ENCODE data around the gene NARF.
A peak's percentile ranks its signal among the peaks of the same experiment; 100 is the strongest.

The NARF gene

DNA sequence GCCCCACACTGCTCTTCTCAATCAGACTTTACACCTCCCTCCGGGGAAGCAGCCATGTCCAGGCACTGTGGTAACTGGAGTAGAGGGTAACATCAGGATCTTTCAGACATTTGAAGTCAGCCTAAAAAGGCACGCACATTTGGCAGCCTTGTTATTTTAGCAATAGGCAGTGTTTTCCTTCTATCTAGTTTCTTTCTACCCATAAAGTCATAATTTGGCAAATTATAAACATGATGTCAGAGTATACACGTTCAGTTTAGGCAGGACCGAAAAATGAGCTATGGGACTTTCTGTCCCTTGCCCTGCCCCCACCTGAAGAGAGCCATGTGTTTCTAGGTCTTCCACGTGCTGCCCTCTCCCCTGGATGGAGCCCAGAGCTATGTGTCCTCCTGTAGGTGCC, 21.1 kb downstream of the NARF start:
- DNase-seq: no peak

DNA sequence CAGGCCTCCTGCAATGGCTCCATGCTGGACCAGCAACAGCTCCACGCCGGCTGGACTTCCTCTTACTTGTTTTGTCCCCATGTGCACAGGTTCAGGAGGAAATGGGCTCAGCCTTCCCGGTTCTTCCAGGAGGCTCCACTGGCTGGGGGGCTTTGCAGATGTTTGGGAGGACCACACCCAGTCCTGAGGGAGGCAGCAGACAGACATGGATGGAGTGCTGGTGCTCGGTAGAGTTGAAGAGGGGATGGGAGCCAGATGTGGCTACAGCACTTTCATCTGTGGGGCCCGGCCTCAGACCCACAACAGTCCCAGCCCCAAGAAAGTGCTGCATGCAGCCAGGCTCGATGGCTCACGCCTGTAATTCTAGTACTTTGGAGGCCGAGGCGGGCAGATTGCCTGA, 21.8 kb downstream of the NARF start:
- no peak for DNase-seq

DNA sequence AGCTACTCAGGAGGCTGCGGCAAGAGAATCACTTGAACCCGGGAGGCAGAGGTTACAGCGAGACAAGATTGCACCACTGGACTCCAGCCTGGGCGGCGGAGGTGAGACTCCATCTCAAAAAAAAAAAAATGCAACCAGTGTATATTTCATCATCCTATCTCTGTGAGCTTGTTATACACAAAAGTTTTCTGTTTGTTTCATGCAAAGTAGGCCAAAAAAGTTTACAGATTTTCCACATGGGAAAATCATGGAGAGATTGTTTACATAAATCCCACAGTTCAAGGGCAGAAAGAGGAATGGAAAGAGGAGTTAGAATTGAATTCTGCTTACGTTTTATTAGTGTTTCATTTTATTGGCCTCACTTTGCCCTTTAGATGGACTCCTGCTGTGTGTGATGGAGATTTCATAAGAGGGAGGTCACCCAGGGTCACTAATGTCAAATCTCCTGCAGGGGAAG, 24.7 kb downstream of the NARF start:
- no peak for DNase-seq

DNA sequence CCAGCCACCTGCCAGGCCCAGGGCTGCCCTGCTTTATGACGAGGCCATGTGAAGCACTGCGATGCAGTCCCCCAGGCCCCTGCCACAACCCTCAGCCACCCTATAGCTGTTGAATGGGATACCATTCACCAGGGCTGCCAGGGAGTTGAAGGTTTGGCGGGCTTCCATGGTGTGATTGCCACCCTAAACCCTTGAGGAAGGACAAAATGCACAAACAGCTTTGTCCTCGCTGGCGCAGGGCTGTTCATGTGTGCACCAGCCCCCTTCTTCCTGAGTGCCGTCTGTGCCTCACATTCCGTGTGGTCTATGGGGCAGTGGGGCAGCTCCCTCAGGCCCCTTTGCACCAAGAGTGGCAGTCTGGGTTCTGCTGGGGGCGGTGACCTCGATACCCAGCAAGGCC, 25.3 kb downstream of the NARF start:
- no peak for DNase-seq

DNA sequence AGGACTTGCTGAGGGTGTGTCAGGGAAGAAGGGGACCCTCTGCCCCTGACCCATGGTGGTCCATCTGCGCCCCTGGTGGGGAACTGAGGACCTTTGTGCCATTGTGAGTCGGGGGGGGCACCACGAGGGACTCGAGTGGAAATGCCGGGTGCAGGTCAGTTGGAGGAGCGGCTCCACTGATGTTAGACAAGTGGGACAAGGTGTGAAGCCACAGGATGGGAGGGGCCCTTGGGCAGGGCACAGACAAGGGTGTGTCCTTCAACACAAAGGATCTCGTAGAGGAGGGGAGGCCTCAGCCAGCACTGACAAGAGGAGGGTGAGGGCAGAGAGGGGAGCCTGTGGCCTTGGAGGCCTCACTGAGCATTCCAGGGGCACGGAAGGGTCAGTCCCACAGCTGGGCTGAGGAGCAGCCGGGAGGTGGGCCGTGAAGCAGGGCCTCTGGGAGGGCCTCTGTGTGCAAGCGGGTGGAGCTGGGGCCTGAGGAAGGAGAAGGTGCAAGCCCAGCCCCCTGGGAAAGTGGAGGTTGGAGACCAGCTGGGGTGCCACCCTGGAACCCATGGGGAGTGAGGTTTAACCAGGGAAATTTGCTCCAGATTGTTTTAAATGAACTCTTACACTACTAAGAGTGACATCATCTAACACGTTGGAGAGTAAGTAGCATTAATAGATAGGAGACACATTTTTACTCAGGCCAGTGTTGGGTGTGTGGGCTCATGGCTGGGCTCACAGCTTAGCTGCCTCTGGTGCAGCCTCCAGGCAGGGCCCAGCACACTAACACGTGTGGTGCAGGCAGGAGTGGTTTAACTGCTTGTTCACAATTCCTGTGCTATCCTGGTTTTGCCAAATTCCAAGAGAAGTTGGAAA, 27.9 kb downstream of the NARF start:
- no peak for DNase-seq

DNA sequence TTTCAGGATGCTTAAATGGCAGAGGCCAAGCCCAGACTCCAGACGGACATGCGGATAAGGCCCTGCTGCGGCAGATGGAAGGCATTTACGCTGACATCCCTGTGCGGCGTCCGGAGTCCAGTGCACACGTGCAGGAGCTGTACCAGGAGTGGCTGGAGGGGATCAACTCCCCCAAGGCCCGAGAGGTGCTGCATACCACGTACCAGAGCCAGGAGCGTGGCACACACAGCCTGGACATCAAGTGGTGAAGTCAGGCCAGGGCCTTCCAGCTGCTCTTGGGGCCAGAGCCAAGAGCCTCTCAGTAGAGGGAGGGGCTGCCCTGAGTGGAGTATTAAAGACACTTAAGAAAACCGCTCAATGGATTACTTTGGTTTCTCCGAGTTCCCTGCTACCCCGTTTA, 29.4 kb downstream of the NARF start:
- DNase-seq: no peak

DNA sequence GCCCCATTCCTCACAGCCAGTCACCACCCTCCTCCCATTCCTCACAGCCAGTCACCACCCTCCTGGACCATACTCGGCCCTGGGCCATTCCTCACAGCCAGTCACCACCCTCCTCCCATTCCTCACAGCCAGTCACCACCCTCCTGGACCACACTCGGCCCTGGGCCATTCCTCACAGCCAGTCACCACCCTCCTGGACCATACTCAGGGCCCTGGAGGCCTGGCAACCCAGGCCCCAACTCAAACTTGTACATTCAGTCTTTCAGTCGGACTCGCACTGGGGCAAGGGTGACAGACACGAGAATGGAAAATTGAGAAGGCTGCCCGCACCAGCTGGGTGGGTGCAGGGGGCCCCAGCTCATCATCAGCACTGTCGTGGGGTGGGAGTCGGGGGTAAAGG, 30.6 kb downstream of the NARF start:
- no peak for DNase-seq

DNA sequence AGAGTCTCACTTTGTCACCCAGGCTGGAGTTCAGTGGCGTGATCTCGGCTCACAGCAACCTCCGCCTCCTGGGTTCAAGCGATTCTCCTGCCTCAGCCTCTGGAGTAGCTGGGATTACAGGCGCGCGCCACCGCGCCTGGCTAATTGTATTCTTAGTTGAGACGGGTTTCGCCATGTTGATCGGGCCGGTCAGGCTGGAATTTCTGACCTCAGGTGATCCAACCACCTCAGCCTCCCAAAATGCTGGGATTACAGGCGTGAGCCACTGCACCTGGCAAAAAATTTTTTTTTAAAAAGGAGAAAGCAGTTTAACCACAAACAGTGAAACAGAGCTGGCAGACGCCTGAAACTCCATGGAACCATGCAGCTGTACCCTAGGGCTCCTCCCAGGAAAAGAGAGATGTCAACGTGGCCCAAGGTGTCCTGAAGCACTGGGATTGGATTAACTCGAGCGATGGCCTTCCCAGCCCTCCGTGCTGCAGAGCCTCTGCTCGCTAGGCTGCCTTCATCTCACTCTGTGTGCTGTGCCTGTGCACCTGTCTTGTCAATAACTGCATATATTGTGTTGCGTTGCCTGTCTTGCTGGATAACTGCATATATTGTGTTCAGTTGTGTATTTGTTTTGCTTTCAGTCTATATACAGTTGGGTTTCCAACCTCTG, 31.4 kb downstream of the NARF start:
- DNase-seq: no peak

DNA sequence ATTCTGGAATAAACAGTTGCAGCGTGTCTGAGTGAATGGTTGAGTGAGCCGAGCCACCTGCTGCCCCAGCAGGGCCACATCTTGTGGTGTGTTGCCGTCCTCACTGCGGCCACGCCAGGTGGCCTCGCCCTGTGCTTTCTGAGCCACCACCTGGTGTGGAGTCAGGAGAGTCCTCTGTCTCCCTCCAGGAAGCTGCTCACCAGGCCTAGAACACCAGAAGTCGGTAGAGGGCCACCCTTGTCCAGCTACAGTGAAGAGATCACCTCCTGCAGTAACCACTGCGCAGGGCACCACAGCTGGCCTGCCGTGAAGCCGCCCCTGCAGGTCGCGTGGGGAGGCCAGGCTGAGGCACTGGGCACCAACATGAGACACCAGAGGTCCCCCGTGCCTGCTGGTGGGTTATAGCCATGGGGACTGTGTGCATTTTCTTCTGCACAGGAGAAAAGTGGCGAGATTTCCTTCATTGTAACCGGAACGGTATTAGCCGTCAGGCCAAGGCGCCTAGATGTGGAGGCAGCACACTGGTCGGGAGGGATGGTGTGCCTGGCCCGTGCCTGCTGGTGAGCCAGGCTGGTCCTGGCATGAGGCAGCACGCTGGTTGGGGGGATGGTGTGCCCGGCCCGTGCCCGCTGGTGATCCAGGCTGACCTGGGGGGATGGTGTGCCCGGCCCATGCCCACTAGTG, 32.1 kb downstream of the NARF start:
- DNase-seq: peak in 1 of 2 experiments; percentile 32

DNA sequence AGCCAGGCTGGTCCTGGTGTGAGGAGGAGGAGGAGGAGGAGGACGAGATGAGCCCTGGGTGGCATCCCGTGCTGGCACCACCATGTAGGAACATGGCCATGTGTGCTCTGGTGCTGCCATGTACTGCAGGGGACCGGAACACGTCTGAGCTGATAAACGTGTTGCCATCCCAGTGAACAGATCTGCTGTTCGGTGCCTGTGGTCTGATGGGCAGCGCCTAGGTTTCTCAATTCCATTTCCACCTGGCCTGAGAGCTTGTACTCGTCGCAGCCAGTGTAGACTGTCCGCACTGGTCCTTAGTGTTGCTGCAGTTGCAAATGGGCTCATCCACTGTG, 32.6 kb downstream of the NARF start:
- DNase-seq: no peak

DNA sequence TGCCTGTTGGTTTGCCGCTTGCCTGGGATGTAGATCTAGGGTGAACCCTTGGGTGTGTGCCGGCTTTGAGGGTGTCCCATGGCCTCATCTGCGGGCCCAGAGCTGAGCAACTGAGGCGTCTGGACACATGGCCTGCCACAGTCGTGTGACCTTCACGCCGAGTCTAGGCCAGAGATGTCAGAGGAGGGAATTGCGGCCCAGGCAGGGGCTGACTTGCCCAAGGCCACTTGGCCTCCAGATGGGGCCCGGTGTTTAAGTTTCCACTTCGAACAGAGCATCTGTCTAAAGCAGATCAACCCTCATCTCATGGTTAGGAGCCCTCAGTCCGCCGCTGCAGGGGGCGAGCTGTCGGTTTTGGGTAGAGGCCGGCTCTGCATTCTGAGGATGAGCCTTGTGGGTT, 33.0 kb downstream of the NARF start:
- no peak for DNase-seq

DNA sequence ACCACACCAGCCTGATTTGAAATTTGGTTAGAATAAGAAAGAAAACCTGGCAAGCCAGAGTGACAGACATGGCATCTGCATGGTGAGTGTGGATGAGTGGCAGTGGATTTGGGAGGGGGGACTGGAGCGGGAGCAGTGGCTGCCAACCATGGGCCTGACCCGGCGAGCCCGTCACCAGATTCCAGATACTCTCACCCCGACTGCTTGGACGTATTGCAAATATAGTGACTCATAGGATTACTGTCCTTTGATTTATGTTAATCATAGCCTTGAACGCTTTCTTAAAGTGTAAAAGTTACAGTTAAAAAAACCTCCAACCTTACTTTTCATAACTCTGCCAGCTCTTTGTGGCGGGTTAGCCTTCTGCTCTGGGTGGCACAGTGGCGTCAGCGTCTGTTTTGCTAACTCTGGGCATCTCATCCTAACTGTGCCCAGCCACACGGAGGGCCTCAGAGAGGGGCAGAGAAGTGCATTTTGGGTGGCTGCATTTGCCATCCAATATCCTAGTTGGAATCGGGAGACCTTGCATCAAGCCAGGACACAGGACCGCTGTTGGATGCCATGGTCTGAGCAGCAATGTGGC, 34.2 kb downstream of the NARF start:
- DNase-seq: no peak

DNA sequence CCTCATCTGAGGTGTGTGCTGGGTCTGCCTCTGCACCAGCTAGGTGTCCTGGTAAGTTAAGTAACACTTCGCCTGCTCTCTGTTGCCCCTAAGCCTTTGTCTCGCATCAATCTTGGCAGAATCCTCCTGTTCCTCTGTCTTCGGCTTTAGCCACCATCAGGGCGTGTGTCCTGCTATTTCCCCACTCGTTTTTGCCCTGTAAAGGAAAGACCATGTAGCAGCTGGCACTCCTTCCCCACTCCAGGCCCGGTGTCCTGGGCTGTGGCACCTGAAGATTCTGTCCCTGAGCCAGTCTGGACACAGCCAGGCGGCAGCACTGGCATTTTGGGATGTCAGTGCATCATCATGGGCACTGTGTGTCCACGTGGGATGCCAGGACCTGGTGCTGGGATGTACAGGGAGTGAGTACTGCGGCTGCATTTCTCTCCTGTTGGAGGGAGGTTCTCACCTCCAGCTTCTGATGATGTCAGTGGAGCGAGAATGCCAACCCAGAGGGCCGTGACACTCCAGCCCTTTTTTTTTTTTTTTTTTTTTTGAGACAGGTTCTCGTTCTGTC, 34.8 kb downstream of the NARF start:
- DNase-seq: no peak

DNA sequence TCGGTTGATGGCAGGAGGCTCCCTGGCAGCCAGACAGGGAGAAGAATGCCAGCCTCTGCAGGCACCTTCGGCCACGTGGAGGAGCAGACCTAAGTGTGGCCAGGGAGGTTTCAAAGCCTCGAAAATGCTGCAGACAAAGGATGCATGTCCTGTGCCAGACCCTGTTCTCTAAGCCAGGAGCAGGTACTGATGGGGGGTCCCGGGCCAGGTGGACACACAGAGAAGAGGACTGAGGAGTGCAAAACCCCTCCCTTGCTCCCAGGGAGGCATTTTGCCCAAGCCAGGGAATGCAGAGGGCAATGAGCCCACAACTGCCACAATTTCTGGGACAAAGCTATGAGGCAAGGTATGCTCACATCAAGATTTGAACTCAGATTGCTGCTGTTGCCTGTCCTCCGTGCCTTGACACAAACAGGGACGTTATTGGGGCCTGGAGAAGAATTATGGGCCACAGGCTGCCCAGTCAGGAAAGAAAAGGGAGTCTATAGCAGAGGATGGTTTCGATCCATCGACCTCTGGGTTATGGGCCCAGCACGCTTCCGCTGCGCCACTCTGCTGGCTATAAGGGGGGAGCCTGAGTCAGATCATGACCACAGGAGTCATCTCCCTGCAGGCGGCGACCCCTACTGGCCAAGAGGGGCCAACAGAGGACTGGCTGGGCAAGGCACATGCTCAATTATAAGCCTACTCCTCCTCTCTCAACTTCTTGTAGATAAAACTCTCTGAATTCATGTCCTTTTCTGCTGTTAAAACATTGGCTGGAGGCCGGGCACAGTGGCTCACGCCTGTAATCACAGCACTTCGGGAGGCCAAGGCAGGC, 35.9 kb downstream of the NARF start:
- peak; percentile 93 to 94 for DNase-seq

DNA sequence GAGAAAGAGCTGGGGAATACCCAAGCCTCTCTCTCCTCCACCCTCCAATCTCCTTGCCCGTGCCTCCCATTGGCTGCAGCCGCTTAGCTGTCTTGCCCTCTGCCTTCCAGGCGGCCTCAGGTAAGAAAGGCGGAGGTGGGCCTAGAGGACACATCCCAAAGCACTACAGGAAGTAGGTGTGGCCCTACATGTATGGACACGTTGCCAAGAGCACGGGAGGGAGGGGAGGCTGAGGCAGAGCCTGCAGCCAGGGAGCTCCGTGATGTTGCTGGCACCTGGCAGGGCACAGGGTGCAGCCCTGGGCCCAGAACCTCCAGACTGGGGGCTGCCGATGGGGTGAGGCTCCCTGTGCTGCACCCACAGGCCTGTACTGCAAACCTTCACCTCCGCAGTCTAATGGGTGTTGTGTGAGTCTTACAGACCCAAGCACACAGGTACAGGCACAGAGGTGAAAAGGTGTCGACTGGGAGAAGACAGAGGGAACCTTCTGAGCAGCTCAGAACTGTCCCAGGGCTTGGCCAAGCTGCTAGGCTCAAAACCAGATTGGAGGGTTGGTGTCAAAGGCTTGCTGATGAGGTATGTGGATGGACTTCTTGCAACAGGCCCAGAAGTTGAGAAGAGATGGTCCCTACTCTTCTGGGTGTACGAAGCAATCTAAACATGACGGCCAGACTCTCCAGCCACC, 37.4 kb downstream of the NARF start:
- peak; percentile 77 to 82 for DNase-seq

DNA sequence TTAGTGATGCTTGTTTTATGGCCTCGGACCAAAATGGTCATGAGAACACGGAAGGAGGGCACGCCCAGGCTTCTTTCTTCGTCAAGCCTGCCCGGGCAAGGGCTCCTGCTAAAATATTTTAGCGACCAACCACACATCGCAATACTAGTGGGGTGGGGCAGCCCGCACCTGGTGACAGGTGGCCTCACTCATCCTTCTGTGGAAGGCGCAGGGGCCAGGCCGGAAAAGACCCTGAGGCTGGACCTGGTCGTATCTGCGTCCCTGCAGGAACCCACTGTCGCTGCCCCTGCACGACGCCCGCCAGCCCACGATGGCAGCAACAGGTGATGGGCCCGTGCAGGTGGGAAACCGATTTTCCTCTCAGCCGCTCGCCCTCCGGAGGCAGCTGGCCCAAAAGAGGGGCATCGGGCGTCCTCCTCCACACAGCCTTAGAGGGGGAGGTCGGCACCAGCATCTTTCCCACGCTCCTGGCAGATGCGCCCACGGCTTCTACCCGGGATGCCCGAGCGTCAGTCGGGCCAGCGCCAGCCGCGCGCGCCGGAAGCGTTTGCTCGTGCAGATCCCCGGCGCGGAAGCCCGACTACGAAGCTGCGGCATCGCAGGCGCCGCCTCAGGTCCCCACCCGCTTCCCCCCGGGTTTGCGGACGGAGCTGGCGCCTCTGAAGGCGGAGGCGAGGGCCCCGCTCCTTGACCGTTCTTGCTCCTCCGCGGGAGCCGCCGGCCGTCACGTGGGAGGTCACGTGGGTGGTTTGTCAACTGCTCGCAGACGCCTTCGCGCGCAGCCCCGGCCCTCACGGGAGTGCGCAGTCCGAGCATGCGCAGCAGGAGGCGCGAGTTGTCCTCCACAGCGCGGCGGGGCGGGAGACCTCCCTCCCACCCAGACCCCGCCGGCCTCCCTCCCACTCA, 38.2 kb downstream of the NARF start:
- DNase-seq: peak; percentile 84 to 96

DNA sequence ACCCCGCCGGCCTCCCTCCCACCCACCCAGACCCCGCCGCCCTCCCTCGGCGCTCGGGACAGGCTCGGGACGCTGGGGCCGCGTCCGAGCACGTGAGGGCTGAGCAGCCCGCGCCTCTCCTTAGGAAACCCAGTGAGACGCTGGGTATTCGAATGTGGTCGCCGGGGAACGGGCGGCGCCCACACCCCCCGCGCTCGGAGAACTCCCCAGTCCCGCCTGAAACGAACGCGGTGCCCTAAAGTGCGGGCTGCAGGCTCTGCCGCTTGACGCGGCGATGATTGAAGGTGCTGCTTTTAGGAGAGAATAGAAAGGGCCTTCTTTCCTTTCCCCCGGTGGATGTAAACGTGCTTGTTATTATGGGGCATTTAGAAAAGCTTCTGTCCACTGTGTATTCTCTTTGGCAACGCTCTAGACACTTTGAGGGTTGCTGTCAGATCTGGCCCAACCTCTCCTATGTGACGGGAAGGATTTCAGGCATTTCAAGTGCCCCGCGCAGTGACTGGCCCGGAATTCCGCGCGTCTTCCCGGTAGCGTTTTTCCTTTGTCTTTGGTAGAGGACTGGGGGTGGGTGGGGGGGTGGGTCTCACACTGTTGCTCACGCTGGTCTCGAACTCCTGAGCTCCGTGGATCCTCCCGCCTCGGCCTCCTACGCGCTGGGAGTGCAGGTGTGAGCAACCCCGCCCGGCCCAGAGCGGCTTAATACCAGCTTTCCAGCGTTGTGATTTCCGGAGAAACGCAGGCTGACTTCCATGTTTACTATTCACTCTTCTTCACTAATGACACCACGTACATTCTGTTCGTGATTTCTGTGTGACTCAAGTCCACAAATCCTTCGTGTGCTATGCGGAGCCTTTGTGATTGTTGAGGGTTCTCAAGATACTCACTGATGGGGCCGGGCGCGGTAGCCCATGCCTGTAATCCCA, 39.2 kb downstream of the NARF start:
- DNase-seq: peak in 1 of 2 experiments; percentile 76

DNA sequence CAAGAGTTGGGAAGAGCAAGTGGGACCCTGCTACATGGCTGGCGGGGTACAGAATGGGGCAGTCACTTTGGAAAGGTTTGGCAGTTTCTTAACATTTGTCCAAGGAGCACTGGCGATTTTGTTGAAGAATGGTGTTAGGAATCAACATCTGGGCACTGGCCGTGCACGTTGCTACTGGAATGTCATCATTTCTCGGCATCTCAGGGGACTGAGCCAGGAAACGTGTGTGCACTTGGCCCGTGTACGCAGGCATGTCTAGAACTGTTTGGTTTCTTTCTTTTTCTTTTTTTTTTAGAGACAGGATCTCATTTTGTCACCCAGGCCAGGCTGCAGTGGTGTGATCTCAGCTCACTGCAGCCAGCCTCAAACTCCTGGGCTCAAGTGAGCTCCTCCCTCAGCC, 43.7 kb downstream of the NARF start:
- DNase-seq: no peak

DNA sequence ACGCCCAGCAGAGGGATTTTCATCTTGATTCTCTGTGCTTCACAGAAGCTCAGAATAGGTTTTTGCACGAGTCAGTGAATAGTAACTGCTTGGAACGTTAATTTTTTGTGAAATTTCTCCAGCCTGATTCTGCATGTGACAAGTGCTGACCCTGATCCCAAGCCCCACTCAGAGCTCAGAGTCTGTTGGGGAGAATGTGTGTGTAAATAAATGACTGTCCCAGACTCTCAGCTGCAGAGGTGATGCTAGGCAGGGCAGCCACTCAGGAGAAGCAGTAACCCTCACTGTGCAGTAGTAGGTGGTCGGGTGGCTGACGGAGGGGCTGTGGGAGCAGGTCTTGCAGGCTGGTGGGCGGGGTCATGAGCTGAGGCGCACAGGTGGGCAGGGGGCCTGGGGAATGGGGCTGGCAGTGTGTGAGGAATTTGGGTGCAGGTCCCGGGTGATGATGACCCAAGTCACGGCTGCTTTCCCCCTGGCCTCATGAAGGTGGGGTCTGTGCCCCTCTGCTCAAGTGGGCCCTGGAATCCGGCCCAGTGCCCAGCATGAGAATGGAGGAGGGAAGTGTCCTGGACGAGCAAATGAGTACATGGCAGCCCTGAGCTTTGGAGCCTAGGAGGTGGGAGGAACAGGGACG, 44.7 kb downstream of the NARF start:
- DNase-seq: no peak
